HL-60 (cell line): Measurements from ENCODE around the gene H1-8.

Source experiments
- GABPA ChIP-seq: IDR thresholded peaks from 2 replicates; pipeline ENCODE4 v1.6.1; 2012; ENCODE audit warnings: low read depth
- POLR2AphosphoS5 ChIP-seq: IDR thresholded peaks from 2 replicates; pipeline ENCODE4 v1.6.1; 2012; ENCODE audit warnings: low read depth
- TF ChIP-seq, protein P1 (sequence below): IDR thresholded peaks from one replicate; pipeline ENCODE4 v1.5.1; 2011; ENCODE audit warnings: low read length, control low read depth, inconsistent platforms; ENCODE audit not compliant: insufficient read depth
- TF ChIP-seq, protein P2 (sequence below): IDR thresholded peaks from 2 replicates; pipeline ENCODE4 v1.6.1; 2012; ENCODE audit warnings: low read depth; ENCODE audit not compliant: insufficient replicate concordance

DNA sequence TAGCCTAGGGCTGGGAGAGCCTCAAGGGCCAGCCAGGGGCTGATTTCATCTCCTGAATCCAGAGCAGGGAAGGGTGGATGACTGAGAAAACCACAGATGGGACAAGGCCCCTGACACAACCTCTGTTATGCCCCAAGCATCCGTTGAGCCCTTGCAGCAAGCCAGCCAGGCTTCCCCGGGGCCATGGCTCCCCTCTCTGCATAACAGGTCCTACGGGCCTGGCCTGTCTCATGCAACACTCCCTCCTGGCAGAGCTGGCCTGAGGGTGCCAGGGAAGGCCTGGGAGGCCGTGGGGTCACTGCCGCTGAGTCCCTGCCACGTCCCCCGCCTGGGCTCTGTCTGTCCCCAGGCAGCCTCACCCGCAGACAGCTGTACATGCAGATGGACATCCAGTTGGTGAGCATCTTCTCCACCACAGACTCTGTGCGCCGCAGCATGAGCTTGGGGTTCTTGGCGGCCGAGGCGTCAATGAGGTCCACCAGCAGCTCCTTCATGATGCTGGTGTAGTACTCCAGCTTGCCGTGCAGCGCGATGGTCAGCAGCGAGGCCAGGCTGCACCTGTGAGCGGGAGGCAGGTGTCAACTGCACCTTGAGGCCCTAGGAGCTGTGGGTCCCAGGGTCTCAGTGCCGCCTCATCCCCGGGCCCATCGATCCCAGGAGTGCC lies 22.1 kb downstream of the H1-8 start:
- TF ChIP-seq, protein P1, sequence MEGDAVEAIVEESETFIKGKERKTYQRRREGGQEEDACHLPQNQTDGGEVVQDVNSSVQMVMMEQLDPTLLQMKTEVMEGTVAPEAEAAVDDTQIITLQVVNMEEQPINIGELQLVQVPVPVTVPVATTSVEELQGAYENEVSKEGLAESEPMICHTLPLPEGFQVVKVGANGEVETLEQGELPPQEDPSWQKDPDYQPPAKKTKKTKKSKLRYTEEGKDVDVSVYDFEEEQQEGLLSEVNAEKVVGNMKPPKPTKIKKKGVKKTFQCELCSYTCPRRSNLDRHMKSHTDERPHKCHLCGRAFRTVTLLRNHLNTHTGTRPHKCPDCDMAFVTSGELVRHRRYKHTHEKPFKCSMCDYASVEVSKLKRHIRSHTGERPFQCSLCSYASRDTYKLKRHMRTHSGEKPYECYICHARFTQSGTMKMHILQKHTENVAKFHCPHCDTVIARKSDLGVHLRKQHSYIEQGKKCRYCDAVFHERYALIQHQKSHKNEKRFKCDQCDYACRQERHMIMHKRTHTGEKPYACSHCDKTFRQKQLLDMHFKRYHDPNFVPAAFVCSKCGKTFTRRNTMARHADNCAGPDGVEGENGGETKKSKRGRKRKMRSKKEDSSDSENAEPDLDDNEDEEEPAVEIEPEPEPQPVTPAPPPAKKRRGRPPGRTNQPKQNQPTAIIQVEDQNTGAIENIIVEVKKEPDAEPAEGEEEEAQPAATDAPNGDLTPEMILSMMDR: no peak
- TF ChIP-seq POLR2AphosphoS5 (no peak; the same call in 1 of the 2 replicates), GABPA (no peak)
- TF ChIP-seq, protein P2, sequence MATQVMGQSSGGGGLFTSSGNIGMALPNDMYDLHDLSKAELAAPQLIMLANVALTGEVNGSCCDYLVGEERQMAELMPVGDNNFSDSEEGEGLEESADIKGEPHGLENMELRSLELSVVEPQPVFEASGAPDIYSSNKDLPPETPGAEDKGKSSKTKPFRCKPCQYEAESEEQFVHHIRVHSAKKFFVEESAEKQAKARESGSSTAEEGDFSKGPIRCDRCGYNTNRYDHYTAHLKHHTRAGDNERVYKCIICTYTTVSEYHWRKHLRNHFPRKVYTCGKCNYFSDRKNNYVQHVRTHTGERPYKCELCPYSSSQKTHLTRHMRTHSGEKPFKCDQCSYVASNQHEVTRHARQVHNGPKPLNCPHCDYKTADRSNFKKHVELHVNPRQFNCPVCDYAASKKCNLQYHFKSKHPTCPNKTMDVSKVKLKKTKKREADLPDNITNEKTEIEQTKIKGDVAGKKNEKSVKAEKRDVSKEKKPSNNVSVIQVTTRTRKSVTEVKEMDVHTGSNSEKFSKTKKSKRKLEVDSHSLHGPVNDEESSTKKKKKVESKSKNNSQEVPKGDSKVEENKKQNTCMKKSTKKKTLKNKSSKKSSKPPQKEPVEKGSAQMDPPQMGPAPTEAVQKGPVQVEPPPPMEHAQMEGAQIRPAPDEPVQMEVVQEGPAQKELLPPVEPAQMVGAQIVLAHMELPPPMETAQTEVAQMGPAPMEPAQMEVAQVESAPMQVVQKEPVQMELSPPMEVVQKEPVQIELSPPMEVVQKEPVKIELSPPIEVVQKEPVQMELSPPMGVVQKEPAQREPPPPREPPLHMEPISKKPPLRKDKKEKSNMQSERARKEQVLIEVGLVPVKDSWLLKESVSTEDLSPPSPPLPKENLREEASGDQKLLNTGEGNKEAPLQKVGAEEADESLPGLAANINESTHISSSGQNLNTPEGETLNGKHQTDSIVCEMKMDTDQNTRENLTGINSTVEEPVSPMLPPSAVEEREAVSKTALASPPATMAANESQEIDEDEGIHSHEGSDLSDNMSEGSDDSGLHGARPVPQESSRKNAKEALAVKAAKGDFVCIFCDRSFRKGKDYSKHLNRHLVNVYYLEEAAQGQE: no peak
